ENCODE measurements around the gene WWC2.

Gene WWC2

DNA sequence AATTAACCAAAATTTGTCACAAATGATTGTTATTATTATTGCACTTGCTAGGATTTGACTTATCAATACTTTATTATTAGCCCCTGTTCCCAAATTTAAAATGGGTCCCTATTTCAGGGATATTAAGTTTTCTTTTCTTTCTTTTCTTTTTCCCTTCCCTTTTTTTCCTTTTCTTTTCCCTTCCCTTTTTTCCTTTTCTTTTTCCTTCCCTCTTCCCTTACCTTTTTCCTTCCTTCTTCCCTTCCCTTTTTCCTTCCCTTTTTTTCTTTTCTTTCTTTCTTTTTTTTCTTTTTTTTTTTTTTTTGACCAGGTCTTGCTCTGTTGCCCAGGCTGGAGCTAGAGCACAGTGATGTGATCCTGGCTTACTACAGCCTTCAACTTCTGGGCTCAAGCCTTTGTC, 33.8 kb downstream of the WWC2 start:
- Histone ChIP-seq H3K9me3 (no peaks in the 10 kb centered on the region), H3K36me3 (no peaks in the 10 kb centered on the region), H3K4me1 (ENCODE audit: control insufficient read depth in 1 of 2, insufficient read depth in 1 of 2, low read depth in 1 of 2, low read length in 1 of 2) (no peaks in the 10 kb centered on the region), H3K27me3 (no peaks in the 10 kb centered on the region), H3K4me3 (ENCODE audit: low read depth in 1 of 2, low read length in 1 of 2) (no peak overlapping the region), H3K27ac (no peak overlapping the region)
- TF ChIP-seq, protein P1, sequence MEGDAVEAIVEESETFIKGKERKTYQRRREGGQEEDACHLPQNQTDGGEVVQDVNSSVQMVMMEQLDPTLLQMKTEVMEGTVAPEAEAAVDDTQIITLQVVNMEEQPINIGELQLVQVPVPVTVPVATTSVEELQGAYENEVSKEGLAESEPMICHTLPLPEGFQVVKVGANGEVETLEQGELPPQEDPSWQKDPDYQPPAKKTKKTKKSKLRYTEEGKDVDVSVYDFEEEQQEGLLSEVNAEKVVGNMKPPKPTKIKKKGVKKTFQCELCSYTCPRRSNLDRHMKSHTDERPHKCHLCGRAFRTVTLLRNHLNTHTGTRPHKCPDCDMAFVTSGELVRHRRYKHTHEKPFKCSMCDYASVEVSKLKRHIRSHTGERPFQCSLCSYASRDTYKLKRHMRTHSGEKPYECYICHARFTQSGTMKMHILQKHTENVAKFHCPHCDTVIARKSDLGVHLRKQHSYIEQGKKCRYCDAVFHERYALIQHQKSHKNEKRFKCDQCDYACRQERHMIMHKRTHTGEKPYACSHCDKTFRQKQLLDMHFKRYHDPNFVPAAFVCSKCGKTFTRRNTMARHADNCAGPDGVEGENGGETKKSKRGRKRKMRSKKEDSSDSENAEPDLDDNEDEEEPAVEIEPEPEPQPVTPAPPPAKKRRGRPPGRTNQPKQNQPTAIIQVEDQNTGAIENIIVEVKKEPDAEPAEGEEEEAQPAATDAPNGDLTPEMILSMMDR (IDR thresholded peaks at IDR 0.05): no peak

DNA sequence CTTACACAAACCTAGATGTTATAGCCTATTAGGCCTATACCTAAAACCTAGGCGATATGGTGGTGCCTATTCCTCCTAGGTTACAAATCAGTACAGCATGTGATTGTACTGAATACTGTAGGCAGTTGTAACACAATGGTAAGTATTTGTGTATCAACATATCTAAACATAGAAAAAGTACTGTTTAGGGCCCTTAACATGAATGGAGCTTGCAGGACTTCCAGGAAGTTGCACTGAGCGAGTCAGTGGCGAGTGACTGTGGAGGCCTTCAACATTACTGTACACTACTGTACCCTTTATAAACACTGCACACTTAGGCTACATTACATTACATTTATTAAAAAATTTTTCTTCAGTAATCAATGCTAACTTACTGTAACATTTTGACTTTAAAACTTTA, 37.8 kb downstream of the WWC2 start:
- Histone ChIP-seq H3K4me1 (ENCODE audit: control insufficient read depth in 1 of 2, insufficient read depth in 1 of 2, low read depth in 1 of 2, low read length in 1 of 2) (no peaks in the 10 kb centered on the region), H3K4me3 (ENCODE audit: low read depth in 1 of 2, low read length in 1 of 2) (no peak overlapping the region), H3K36me3 (no peaks in the 10 kb centered on the region), H3K27me3 (no peaks in the 10 kb centered on the region), H3K27ac (no peak overlapping the region), H3K9me3 (no peaks in the 10 kb centered on the region)
- TF ChIP-seq, protein P1 (IDR thresholded peaks at IDR 0.05): no peak

DNA sequence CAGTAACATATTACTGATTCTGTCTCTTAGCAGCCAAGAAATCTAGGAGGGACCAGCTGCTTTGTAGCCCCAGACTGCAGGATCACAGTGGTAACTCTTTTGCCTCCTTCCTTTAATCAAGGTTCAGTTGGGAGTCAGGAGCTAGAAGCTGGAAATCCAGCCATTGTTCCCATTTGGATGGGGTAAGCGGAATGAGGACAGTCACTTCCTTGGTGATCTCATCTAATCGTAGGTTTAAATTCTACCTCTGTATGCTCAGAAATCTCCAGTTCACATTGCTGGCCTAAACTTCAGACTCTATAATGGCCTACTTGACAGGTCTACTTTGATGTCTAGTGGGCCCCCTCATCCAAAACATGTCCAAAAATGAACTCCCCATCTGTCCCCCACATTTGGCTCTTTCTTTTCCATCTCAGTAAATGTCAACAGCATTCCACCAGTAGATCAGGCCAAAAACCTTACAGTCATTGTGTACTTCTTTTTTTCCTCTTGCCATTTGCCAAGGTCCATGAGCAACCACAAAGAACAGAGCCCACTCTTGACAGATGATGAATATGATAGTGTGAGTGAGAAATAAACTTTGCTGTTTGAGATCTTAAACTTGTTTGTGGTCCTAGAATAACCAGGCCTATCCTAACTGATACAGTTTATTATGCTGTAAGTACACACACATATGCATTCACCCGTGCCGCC, 40.1 kb downstream of the WWC2 start:
- H3K27me3 ChIP-seq: no peaks in the 10 kb centered on the region
- no peak overlapping the region for H3K27ac ChIP-seq
- H3K4me1 ChIP-seq (ENCODE audit: control insufficient read depth in 1 of 2, insufficient read depth in 1 of 2, low read depth in 1 of 2, low read length in 1 of 2): no peaks in the 10 kb centered on the region
- H3K9me3 ChIP-seq: no peaks in the 10 kb centered on the region
- no peaks in the 10 kb centered on the region for H3K36me3 ChIP-seq
- no peak overlapping the region for H3K4me3 ChIP-seq (ENCODE audit: low read depth in 1 of 2, low read length in 1 of 2)
- TF ChIP-seq, protein P1 (IDR thresholded peaks at IDR 0.05): no peak

DNA sequence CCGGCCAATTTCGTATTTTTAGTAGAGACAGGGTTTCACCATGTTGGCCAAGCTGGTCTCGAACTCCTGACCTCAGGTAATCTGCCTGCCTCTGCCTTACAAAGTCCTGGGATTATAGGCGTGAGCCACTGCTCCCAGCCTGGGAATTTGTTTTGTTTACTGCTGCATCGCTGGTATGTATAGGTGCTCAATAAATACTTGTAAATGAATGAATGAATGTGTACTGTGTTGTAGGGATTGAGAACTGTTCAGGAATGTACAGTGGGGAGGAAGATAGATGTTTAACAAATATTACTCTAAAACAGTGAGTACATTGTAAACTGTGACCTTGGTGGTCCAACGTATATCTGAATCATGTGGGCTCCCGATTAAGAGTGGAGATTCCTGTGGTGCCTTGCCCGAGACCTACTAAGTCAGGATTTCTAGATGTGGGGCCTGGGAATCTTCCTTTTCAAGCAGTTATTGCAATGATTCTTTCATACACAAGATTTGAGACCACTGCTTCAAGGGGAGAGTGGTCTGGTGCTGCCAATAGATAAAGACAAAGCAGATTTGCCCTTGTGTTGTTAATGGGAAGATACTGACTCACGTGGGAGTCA, 41.0 kb downstream of the WWC2 start:
- TF ChIP-seq, protein P1 (IDR thresholded peaks at IDR 0.05): no peak
- Histone ChIP-seq H3K4me1 (ENCODE audit: control insufficient read depth in 1 of 2, insufficient read depth in 1 of 2, low read depth in 1 of 2, low read length in 1 of 2) (no peaks in the 10 kb centered on the region), H3K36me3 (no peaks in the 10 kb centered on the region), H3K4me3 (ENCODE audit: low read depth in 1 of 2, low read length in 1 of 2) (no peak overlapping the region), H3K27ac (no peak overlapping the region), H3K9me3 (no peaks in the 10 kb centered on the region), H3K27me3 (no peaks in the 10 kb centered on the region)

DNA sequence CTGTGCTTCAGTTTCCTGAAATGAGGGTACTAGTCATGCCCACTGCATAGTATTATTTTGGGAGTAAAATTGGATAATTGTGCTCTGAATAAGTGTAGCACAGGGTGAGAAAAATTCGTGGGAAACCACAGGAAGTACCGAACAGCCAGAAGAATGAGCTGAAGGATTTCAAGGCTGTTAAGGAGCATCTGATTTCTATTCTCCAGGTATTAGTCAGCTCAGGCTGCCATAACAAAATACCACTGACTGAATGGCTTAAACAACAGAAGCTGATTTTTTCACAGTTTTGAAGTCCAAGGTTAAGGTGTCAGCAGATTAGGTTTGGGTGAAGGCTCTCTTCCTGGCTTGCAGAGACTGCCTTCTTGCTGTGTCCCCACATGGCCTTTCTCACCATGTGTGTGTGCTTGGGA, 41.9 kb downstream of the WWC2 start:
- Histone ChIP-seq H3K4me1 (ENCODE audit: control insufficient read depth in 1 of 2, insufficient read depth in 1 of 2, low read depth in 1 of 2, low read length in 1 of 2) (no peaks in the 10 kb centered on the region), H3K9me3 (no peaks in the 10 kb centered on the region), H3K27me3 (no peaks in the 10 kb centered on the region), H3K27ac (no peak overlapping the region), H3K4me3 (ENCODE audit: low read depth in 1 of 2, low read length in 1 of 2) (no peak overlapping the region), H3K36me3 (no peaks in the 10 kb centered on the region)
- TF ChIP-seq, protein P1 (IDR thresholded peaks at IDR 0.05): no peak

Measured in neutrophil (primary cell).